B cell (primary cell): ENCODE results near the gene SSC4D. TPM values are rescaled to one million over a fixed set of nuclear protein-coding genes. Genes with fewer than 3 reads are reported as not detected.

Source experiments
- ATAC-seq: fragments of 200-7000 bp; cut with Tn5 transposase; one replicate; pipeline ENCODE4 v1.10.0; 2021; ENCODE audit warnings: low read depth, mild to moderate bottlenecking, moderate number of reproducible peaks, moderate library complexity
- CTCF ChIA-PET: fragments of 350-600 bp; sonication (Branson Sonifier 250); formaldehyde crosslinking; loops from one replicate; lab custom pipeline; 2021; ENCODE audit warnings: antibody characterized with exemption, inconsistent platforms; lab: Charles Lee
- POLR2A ChIA-PET: fragments of 350-600 bp; sonication (Branson Sonifier 250); formaldehyde crosslinking; loops from one replicate; lab custom pipeline; 2021; ENCODE audit warnings: antibody characterized with exemption; lab: Charles Lee
- DNase-seq: peaks from one replicate; pipeline ENCODE4 v3.0.0; 2013
- H2AFZ ChIP-seq: 2 replicates; pipeline ENCODE4 v1.6.1; 2012; ENCODE audit warnings: mild to moderate bottlenecking, low read depth, low read length; ENCODE audit not compliant: insufficient read depth, poor library complexity, severe bottlenecking
- H3K27ac ChIP-seq, 2 donors: 1 replicate in 1 of 2; 2 replicates in 1 of 2; pipeline ENCODE4 v1.5.1; 2012 to 2013; ENCODE audit warnings: low read length in 2 of 2, mild to moderate bottlenecking in 2 of 2, moderate library complexity in 1 of 2
- H3K27me3 ChIP-seq, 4 experiments: fragments of 200-600 bp in 1 of 4; sonication (generic) in 1 of 4; replicated peaks in 1 of 4; 1 replicate in 2 of 4; 2 replicates in 2 of 4; pipeline versions ENCODE4 v1.6.1 to v1.7.0; 2013 to 2016; ENCODE audit warnings: low read length in 3 of 4, mild to moderate bottlenecking in 2 of 4, mixed read lengths in 1 of 4, moderate library complexity in 1 of 4; ENCODE audit not compliant: insufficient read depth in 4 of 4, control insufficient read depth in 3 of 4; ENCODE audit errors: control extremely low read depth in 1 of 4
- H3K36me3 ChIP-seq, 2 experiments: replicated peaks in 1 of 2; 1 replicate in 1 of 2; 2 replicates in 1 of 2; pipeline versions ENCODE4 v1.6.1 to v1.7.1; 2013; ENCODE audit warnings: low read length in 1 of 2; ENCODE audit not compliant: insufficient read depth in 2 of 2, control insufficient read depth in 1 of 2; ENCODE audit errors: control extremely low read depth in 1 of 2, extremely low read depth in 1 of 2
- H3K4me1 ChIP-seq, 2 donors: fragments of 200-600 bp in 1 of 2; sonication (generic) in 1 of 2; 1 replicate in 1 of 2; 2 replicates in 1 of 2; pipeline versions ENCODE4 v1.5.1 to v1.6.1; 2013 to 2017; ENCODE audit warnings: low read length in 2 of 2; ENCODE audit not compliant: control insufficient read depth in 2 of 2, insufficient read depth in 2 of 2
- H3K4me2 ChIP-seq: replicated peaks from 2 replicates; pipeline ENCODE3; 2012; ENCODE audit warnings: mild to moderate bottlenecking, low read depth, low read length; ENCODE audit not compliant: poor library complexity, severe bottlenecking
- H3K4me3 ChIP-seq, 5 experiments: fragments of 200-600 bp in 1 of 5; sonication (generic) in 1 of 5; 1 replicate in 3 of 5; 2 replicates in 2 of 5; pipeline versions ENCODE4 v1.5.1 to v1.7.0; 2011 to 2016; ENCODE audit warnings: low read length in 4 of 5, mild to moderate bottlenecking in 4 of 5, low read depth in 2 of 5, control low read depth in 1 of 5, moderate library complexity in 1 of 5; ENCODE audit not compliant: insufficient read depth in 1 of 5; ENCODE audit errors: control extremely low read depth in 1 of 5, extremely low read depth in 1 of 5
- H3K79me2 ChIP-seq: fragments of 200-600 bp; sonication (generic); one replicate; pipeline ENCODE4 v1.6.0; 2016; ENCODE audit warnings: low read length; ENCODE audit not compliant: control insufficient read depth, insufficient read depth
- H3K9ac ChIP-seq: fragments of 200-600 bp; sonication (generic); 2 replicates; pipeline ENCODE4 v1.6.1; 2017; ENCODE audit warnings: mild to moderate bottlenecking, low read length, moderate library complexity
- H3K9me3 ChIP-seq, 3 donors: one replicate each; pipeline versions ENCODE4 v1.6.1 to v1.7.1; 2013; ENCODE audit warnings: low read length in 2 of 3; ENCODE audit not compliant: control insufficient read depth in 2 of 3, insufficient read depth in 1 of 3; ENCODE audit errors: control extremely low read depth in 1 of 3
- H4K20me1 ChIP-seq: 2 replicates; pipeline ENCODE4 v1.6.0; 2012; ENCODE audit warnings: mild to moderate bottlenecking, low read length; ENCODE audit not compliant: insufficient read depth, control insufficient read depth, poor library complexity, severe bottlenecking
- H3K27ac Mint-ChIP-seq: one replicate; pipeline ENCODE4 v1.8.0; 2021; ENCODE audit warnings: mixed read lengths
- H3K27me3 Mint-ChIP-seq: one replicate; pipeline ENCODE4 v1.8.0; 2021; ENCODE audit warnings: mixed read lengths
- H3K4me1 Mint-ChIP-seq: one replicate; pipeline ENCODE4 v1.8.0; 2021; ENCODE audit warnings: mixed read lengths
- H3K4me3 Mint-ChIP-seq: one replicate; pipeline ENCODE4 v1.8.0; 2021; ENCODE audit warnings: mixed read lengths
- H3K9me3 Mint-ChIP-seq: one replicate; pipeline ENCODE4 v1.8.0; 2022; ENCODE audit warnings: mixed read lengths; ENCODE audit not compliant: insufficient read depth
- CTCF ChIP-seq: fragments of 200-600 bp; IDR thresholded peaks from one replicate; pipeline ENCODE4 v1.8.0; 2022; ENCODE audit warnings: antibody characterized with exemption, mild to moderate bottlenecking
- EZH2 ChIP-seq: IDR thresholded peaks from 2 replicates; pipeline ENCODE4 v1.6.1; 2012; ENCODE audit warnings: borderline replicate concordance, low read depth, mild to moderate bottlenecking, moderate library complexity, low read length; ENCODE audit not compliant: insufficient read depth, poor library complexity, severe bottlenecking
- WGBS: methylation state at CpG from one replicate; pipeline ENCODE4 v1.1.5; 2013; ENCODE audit warnings: missing lambda C conversion rate; ENCODE audit not compliant: insufficient coverage; 5-methylcytosine and 5-hydroxymethylcytosine counted together
- intact Hi-C: fragments of 100-400 bp; cut with micrococcal nuclease; formaldehyde crosslinking; loops from one replicate; pipeline ENCODE4 v1.10.0; 2022
- polyA plus RNA-seq: library from polyadenylated mRNA; depleted of rRNA; stranded (reverse); fragments of >200 nt; gene quantifications from 2 replicates; pipeline ENCODE4 v1.2.3, GENCODE V29; 2012
- total RNA-seq, 2 donors: library from RNA; stranded (reverse); fragments of 120-200 nt in 1 of 2; gene quantifications; 1 replicate in 1 of 2; 2 replicates in 1 of 2; pipeline versions ENCODE4 v1.2.3 to v1.2.4, GENCODE V29; 2013 to 2022

Gene SSC4D
- total and polyA plus RNA-seq, 2 donors (not counting 1 experiment from before 2014, with no cell fraction given) = 0.16 TPM; not detected in 1

GRCh38 chr7:76347710-76348109, 61.8 kb downstream of the SSC4D start:
- ChIA-PET POLR2A (no interaction called here), CTCF (no interaction called here)
- Histone ChIP-seq H3K36me3 (peaks cover 5 to 67% of the 10 kb centered on the region in 2 experiments), H3K27ac (no peak overlapping the region), H3K9ac (no peak overlapping the region), H3K4me1 (no peaks in the 10 kb centered on the region), H2AFZ (no peak overlapping the region), H3K9me3 (no peaks in the 10 kb centered on the region), H3K4me2 (no peak overlapping the region), H4K20me1 (peaks cover 95% of the 10 kb centered on the region), H3K4me3 (no peak overlapping the region), H3K79me2 (peaks cover 99% of the 10 kb centered on the region), H3K27me3 (no peaks in the 10 kb centered on the region)
- DNase-seq (no peak), ATAC-seq (no peak)
- no peak overlapping the region for H3K4me3 Mint-ChIP-seq
- WGBS = no CpG with 5 or more reads among the region's 5 CpGs
- intact Hi-C loops = no loop called here
- TF ChIP-seq CTCF (no peak), EZH2 (no peak)
- peaks cover 26% of the 10 kb centered on the region for H3K4me1 Mint-ChIP-seq
- no peaks in the 10 kb centered on the region for H3K27me3 Mint-ChIP-seq
- no peak overlapping the region for H3K27ac Mint-ChIP-seq
- no peaks in the 10 kb centered on the region for H3K9me3 Mint-ChIP-seq

GRCh38 chr7:76346778-76347177, 62.7 kb downstream of the SSC4D start:
- no peak for ATAC-seq
- H3K9me3 Mint-ChIP-seq = no peaks in the 10 kb centered on the region
- H3K9ac ChIP-seq = no peak overlapping the region
- peaks cover 25% of the 10 kb centered on the region for H3K4me1 Mint-ChIP-seq
- H3K27ac ChIP-seq = no peak overlapping the region
- H3K4me3 Mint-ChIP-seq = no peak overlapping the region
- no peak for TF ChIP-seq EZH2
- 82% methylated on average over 8 of the region's 8 CpGs for WGBS
- no peak for DNase-seq
- H3K4me2 ChIP-seq = no peak overlapping the region
- peaks cover 99% of the 10 kb centered on the region for H3K79me2 ChIP-seq
- peaks cover 95% of the 10 kb centered on the region for H4K20me1 ChIP-seq
- ChIA-PET CTCF (no interaction called here), POLR2A (no interaction called here)
- peaks cover 6 to 73% of the 10 kb centered on the region in 2 experiments for H3K36me3 ChIP-seq
- intact Hi-C loops = no loop called here
- no peaks in the 10 kb centered on the region for H3K27me3 ChIP-seq
- no peaks in the 10 kb centered on the region for H3K4me1 ChIP-seq
- H3K9me3 ChIP-seq = no peaks in the 10 kb centered on the region
- no peak overlapping the region for H2AFZ ChIP-seq
- H3K27me3 Mint-ChIP-seq = no peaks in the 10 kb centered on the region
- no peak overlapping the region for H3K4me3 ChIP-seq
- no peak overlapping the region for H3K27ac Mint-ChIP-seq
